HG02623 (cell line): ENCODE results near the gene FSTL5.
"Not testable (repeated sequence)": the region's sequence is repeated elsewhere in the genome, so short reads cannot be mapped to it uniquely, and the experiment has no call there.

Experiments used
- ATAC-seq: cut with Tn5 transposase; IDR thresholded peaks from one replicate; pipeline ENCODE4 v1.9.1; 2021; ENCODE audit warnings: moderate library complexity; ENCODE audit not compliant: unreplicated experiment

Gene FSTL5

GRCh38 chr4:161856711-161857326, 307.0 kb downstream of the FSTL5 start:
- ATAC-seq = no peak

DNA sequence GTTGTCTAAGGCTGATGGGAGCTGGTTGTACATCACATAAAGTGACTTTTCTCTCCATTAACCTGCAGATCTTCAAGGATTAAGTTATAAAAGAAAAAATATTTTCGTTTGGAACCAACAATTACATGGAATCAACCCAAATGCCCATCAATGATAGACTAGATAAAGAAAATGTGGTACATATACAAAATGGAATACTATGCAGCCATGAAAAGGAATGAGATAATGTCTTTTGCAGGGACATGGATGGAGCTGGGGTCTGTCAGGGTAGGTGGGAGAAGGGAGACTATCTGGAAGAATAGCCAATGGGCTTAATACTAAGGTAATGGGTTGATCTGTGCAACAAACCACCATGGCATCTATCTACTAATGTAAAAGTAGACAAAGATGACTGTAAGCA, 313.2 kb downstream of the FSTL5 start:
- no peak for ATAC-seq

DNA sequence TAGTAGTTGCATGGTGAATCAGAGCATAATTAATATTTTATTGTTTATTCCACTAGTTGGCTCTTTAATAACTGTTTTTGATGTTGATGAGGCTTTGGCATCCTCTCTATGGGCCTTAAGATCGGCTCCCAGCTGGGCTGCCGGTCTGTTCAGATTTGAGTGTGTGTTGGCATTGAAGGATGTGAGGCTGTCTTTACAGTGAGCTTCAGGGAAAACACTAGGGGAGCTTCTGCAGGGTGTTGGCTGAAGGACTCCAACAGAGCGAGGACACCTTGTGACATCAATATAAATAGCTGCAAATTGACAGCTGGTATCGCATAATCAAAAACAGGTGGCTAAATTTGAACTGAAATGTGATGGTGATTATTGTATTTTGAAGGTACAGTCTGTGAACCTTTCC, 322.0 kb downstream of the FSTL5 start:
- ATAC-seq = no peak

DNA sequence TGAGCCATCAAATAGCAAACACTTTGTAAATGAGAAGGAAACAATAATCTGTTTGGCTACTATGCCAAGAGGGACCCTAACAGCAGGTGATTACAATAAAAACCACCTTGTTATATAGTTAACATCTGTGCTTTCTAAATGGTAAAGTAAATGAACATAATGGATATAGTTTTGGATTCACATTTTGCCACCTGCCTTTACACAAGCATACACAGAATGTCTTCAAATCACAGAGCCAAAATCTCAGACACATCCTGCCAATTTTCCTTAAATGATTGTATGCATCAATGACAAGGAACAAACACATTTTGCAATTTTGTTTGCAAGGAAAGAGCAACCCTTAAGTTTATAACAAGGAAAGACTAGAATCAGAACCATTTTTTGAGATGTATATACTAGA, 334.2 kb downstream of the FSTL5 start:
- ATAC-seq = no peak

DNA sequence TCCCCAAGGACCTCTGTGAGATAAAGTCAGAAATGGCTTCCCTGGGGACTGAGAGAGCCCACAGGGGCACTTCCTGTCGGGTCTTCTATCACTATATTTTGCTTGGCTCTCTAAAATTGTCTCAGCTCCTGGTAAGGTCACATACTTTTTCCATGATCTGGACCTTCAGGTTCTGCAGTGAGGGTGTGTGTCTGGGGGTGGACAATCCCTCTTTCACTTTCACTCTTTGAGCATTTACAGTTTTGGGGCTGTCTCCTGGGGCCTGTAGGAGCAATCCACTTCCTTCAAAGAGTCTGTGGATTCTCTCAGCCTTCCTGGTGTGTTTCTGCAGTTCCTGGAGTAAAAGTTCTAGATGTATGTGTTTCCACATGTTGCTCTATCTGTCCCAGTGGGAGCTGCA, 335.7 kb downstream of the FSTL5 start:
- ATAC-seq = no peak

DNA sequence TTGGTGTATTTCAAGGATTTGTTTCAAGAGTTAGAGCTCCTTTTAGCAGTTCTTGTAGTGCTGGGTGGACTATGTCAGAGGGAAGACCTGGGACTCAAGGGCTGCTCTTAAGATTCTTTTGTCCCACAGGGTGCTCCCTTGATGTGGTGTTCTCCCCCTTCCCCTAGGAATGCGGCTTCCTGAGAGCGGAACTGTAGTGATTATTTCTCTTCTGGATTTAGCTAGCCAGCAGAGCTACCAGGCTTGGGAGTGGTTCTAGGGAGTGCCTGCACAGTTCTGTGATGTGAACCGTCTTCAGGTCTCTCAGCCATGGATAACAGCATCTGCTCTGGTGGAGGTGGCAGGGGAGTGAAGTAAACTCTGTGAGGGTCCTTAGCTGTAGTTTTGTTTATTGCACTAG, 336.8 kb downstream of the FSTL5 start:
- no peak for ATAC-seq

- no peak for ATAC-seq
Measured at GRCh38 chr4:161823450-161823849, 340.4 kb downstream of the FSTL5 start.

DNA sequence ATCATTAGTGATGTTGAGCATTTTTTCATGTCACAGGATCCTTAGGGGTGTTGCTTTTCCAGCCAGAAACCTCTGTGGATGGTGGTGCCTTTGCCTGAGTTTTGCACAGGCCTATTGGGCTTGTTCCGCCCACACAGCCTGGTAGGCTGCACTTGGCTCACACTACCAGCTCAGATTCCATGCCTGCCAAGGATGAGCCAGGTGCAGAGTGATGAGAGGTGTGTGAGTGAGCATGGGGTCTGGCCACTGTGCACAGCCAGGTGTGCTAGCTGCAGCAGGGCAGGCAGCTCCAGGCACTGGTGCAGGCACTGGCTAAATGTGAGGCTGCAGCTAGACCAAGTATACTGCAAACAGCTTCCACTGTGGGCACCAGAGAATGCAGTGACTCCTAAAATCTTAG, 341.6 kb downstream of the FSTL5 start:
- no peak for ATAC-seq

DNA sequence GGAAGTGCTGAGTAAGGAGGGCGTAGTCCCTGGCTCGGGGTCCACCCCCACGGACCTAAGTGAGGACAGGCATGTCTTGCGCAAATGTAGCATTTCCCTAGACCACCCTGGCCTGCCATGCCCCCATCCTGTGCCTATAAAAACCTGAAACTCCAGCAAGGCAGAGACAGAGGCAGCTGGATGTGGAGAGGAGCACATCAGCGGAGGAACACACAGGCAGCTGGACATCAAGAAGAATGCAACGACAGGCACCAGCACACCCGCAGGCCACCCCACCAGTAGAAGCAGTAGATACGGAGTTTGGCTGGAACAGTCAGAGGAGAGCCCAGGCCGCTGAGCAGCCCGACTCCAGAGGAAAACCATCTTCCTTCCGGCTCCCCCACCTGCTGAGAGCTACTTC, 345.9 kb downstream of the FSTL5 start:
- ATAC-seq = no peak

DNA sequence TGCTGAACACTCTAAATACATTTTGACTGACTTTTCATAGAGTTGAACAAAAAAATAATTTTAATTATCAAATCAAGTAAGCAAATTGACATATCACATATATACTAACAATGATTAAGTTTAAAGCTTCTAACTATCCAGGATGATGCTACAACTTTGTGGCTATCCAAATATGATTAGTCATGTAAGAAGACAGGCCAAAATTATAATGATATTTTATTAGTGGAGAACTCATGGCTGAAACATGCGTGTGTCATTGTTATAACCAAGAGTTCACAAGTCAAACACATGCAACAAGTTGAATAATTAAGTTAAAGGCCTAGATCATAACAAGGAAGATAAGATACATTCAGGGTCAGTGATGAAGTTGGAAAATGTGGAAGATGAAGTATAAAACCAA, 346.8 kb downstream of the FSTL5 start:
- no peak for ATAC-seq

DNA sequence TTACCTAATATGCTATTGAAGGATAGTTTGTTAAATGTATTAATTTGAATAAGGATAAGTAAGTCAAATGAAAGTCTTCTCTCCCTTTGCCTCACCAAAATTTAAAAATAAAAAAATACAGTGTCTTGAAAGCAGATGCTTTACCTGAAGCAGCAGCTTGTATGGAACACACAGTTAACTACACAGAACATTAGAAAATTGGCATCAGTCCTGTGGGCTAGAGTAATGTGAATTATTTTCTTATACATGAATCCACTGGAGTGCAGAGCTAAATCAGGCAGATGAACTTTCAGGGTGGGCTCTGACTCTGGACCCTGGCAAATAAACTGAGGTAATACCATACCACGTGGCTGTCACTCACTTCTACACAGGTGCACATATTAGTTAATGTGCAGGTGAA, 348.0 kb downstream of the FSTL5 start:
- ATAC-seq = no peak

GRCh38 chr4:161813889-161814288, 349.9 kb downstream of the FSTL5 start:
- no peak for ATAC-seq

DNA sequence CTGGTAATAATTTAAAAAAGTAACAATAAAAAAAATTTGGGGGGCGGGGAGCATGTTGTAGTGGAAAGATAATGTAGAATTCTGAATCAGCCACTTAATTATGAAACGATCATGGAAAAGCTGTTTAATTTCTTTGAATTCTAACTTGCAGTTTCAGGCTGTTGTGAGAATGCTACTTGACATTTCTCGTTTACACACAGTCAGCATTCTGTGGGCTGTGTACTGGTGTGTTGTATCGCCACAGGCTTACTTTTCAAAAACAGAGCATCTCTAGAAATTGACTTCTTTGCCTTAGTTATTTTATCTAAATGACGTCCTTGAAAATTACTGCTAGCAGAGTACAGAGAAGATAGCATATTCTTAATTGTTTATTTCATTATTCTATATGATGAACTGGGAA, 350.4 kb downstream of the FSTL5 start:
- no peak for ATAC-seq

- ATAC-seq = no peak
Measured at GRCh38 chr4:161803171-161803570, 360.6 kb downstream of the FSTL5 start.

- ATAC-seq = no peak
Measured at GRCh38 chr4:161799710-161800109, 364.1 kb downstream of the FSTL5 start.

- ATAC-seq = no peak
Measured at GRCh38 chr4:161792991-161793390, 370.8 kb downstream of the FSTL5 start.

DNA sequence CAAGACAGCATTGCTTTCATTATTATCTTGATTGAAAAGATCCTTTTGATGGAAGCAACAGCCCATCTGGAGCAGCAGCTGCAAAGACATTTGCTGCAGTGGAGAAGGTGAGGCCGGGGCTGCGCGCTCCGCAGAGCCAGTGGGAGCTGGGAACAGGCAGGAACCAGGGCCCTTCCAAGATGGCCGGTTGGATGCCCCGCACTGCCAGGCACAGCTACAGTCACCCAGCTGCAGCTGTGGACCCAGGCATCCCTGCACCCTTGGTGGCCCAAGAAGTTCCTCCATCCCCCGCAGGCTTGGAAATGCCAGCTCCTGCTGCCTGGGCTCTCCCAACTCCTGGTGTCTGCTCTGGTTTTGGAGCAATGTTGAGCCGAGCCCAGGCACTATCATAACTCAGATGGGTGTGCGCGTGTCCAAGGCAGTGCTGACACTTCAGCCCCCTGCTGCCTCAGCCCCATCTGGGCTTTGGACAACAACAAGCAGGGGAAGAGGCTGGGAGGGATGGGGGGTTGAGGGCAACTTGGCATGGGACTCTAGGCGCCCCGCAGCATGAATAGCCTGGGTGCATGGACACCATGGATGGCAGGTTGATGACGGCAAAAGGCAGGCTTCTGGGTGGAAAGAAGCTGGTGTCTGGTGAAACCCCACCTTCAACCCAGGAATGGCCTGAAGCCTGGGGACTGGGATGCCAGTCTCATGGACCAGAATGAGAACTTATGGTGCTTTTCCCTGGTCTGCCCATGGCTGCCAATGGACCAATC, 371.8 kb downstream of the FSTL5 start:
- no peak for ATAC-seq

GRCh38 chr4:161767116-161767515, 396.7 kb downstream of the FSTL5 start:
- no peak for ATAC-seq

GRCh38 chr4:161762796-161763195, 401.0 kb downstream of the FSTL5 start:
- no peak for ATAC-seq

DNA sequence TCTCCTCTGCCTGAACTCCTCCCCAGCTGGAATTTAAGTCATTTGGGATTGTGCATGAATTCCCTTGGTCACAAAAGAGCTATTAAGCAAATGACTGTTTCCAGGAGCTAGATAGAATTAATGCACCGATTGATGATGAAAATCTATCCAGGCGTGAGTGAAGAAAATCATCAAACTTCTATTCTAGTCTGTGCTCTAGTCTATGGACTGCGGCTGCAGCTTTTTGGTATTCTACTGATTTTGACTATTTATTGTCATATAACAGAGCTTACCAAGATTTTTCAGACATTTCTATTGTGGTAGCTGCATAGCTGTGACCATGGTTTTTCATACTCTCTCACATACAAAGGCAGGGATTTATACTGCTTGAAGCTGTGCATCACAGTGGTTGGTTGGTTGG, 403.8 kb downstream of the FSTL5 start:
- no peak for ATAC-seq

- ATAC-seq = not testable (repeated sequence)
Measured at GRCh38 chr4:161758412-161758811, 405.4 kb downstream of the FSTL5 start.

DNA sequence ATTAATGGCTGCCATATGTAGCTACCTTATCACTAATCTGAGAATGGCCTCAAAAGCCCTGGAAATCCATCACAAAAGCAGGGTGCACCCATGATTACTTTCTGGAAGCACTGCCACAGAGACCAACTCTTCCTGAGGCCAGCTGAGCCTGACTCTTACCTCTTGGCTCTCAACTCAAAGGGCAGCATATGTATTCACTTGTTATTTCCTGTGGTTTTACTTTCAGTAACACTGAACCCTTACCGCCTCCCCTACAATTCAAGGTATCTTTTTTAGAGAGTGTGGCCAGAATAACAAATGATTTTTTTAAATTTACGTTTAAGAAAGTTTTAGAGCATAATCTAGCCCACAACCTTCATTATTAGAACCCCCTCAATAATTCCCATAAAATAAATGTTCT, 434.9 kb downstream of the FSTL5 start:
- no peak for ATAC-seq

- ATAC-seq = no peak
Measured at GRCh38 chr4:161721947-161722346, 441.9 kb downstream of the FSTL5 start.
